Fibroblast of peridontal ligament (primary cell): Measurements from ENCODE around the gene CXXC4.

Experiments used
- DNase-seq: peaks from one replicate; pipeline ENCODE4 v3.0.0-alpha.2; 2010; ENCODE audit errors: extremely low read depth

CXXC4 gene

GRCh38 chr4:104494822-104495559 is at the start of gene CXXC4:
Gene CXXC4 (minus strand): TSS chr4:104494894. CDS start chr4:104491802, 3,092 bp downstream.
- DNase-seq: no peak

GRCh38 chr4:104533156-104533555 is 38.5 kb upstream of the CXXC4 start:
- no peak for DNase-seq

- DNase-seq: no peak
Observed at GRCh38 chr4:104532677-104533076, 38.0 kb upstream of the CXXC4 start.

- no peak for DNase-seq
Observed at GRCh38 chr4:104531390-104531789, 36.7 kb upstream of the CXXC4 start.

GRCh38 chr4:104530426-104530825 is 35.7 kb upstream of the CXXC4 start:
- no peak for DNase-seq

GRCh38 chr4:104524591-104524990 is 29.9 kb upstream of the CXXC4 start:
- DNase-seq: no peak

- no peak for DNase-seq
Observed at GRCh38 chr4:104524026-104524425, 29.3 kb upstream of the CXXC4 start.

- no peak for DNase-seq
Observed at GRCh38 chr4:104519588-104519987, 24.9 kb upstream of the CXXC4 start.

GRCh38 chr4:104516884-104517283 is 22.2 kb upstream of the CXXC4 start:
- no peak for DNase-seq

- DNase-seq: no peak
Observed at GRCh38 chr4:104508224-104508623, 13.5 kb upstream of the CXXC4 start.

GRCh38 chr4:104507112-104507511 is 12.4 kb upstream of the CXXC4 start:
- no peak for DNase-seq

GRCh38 chr4:104504536-104504935 is 9.8 kb upstream of the CXXC4 start:
- no peak for DNase-seq

- DNase-seq: no peak
Observed at GRCh38 chr4:104502471-104502870, 7.8 kb upstream of the CXXC4 start.

- DNase-seq: no peak
Observed at GRCh38 chr4:104501290-104501689, 6.6 kb upstream of the CXXC4 start.

- DNase-seq: no peak
Observed at GRCh38 chr4:104500442-104500841, 5.7 kb upstream of the CXXC4 start.

- DNase-seq: no peak
Observed at GRCh38 chr4:104494185-104494584, 509 bp downstream of the CXXC4 start.

- no peak for DNase-seq
Observed at GRCh38 chr4:104493081-104493831, 1.4 kb downstream of the CXXC4 start.

- no peak for DNase-seq
Observed at GRCh38 chr4:104492183-104492771, 2.4 kb downstream of the CXXC4 start.

GRCh38 chr4:104491481-104492182 is 3.1 kb downstream of the CXXC4 start:
- no peak for DNase-seq

GRCh38 chr4:104490770-104491480 is 3.8 kb downstream of the CXXC4 start:
- DNase-seq: no peak

- DNase-seq: no peak
Observed at GRCh38 chr4:104490096-104490769, 4.5 kb downstream of the CXXC4 start.
